Thoracic aorta (tissue), 2 donors: Measurements from ENCODE around the gene ANKS1A. TPM values are rescaled to one million over a fixed set of nuclear protein-coding genes. Genes with fewer than 3 reads are reported as not detected.

Source experiments
- ATAC-seq: fragments of 150-250 bp; one replicate; pipeline ENCODE4 v1.8.0; 2017; ENCODE audit warnings: low read depth; ENCODE audit not compliant: insufficient number of reproducible peaks, low FRiP score
- DNase-seq: peaks from one replicate; pipeline ENCODE4 v3.0.0-alpha.2; 2020; ENCODE audit warnings: low spot score
- H3K27ac ChIP-seq, 2 donors: fragments of 200-600 bp; sonication (generic); 1 replicate in 1 of 2; 2 replicates in 1 of 2; pipeline ENCODE4 v1.5.1; 2016; ENCODE audit warnings: mild to moderate bottlenecking in 2 of 2, moderate library complexity in 2 of 2
- H3K27me3 ChIP-seq: fragments of 200-600 bp; sonication (generic); replicated peaks from 2 replicates; pipeline ENCODE4 v1.6.0; 2016; ENCODE audit warnings: mild to moderate bottlenecking; ENCODE audit not compliant: insufficient read depth
- H3K36me3 ChIP-seq: fragments of 200-600 bp; sonication (generic); one replicate; pipeline ENCODE4 v1.5.1; 2016
- H3K4me1 ChIP-seq, 2 donors: fragments of 200-600 bp; sonication (generic); 1 replicate in 1 of 2; 2 replicates in 1 of 2; pipeline versions ENCODE4 v1.5.1 to v1.6.0; 2016; ENCODE audit warnings: low read depth in 2 of 2, mild to moderate bottlenecking in 1 of 2; ENCODE audit not compliant: control insufficient read depth in 1 of 2
- H3K4me3 ChIP-seq: fragments of 200-600 bp; sonication (generic); 2 replicates; pipeline ENCODE4 v1.5.1; 2016; ENCODE audit warnings: mild to moderate bottlenecking
- H3K9me3 ChIP-seq: fragments of 200-600 bp; sonication (generic); 2 replicates; pipeline ENCODE4 v1.5.1; 2016
- total RNA-seq, 2 donors: library from RNA; depleted of rRNA; stranded (reverse); fragments of >200 nt; gene quantifications; one replicate each; pipeline versions ENCODE4 v1.1.0 to v1.2.3, GENCODE V29; 2016
- TF ChIP-seq, protein P1 (sequence below): fragments of 200-600 bp; sonication (generic); IDR thresholded peaks from one replicate; pipeline ENCODE4 v1.5.1; 2019; ENCODE audit warnings: antibody characterized with exemption

The ANKS1A gene
- total RNA-seq, 2 donors from 2014 or later = 37.9 to 55.4 TPM

DNA sequence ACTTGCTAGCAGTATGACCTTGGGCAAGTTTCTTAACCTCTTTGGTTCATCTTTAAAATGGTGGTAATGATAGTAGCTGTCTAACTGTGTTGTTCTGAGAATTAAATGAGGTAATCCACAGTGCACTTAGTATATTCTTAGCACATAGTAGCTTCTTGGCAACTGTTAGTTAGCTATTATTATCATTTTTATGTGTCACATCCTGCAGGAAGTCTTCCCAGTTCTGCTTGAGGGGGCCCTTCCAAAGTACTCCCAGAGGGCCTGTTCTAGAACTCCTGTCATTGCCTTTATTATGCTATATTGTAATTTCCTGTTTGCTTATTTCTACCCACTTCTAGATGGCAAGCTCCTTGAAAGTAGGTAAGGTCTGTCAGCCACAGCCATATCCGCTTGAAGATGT, 30.6 kb downstream of the ANKS1A start:
- no peaks in the 10 kb centered on the region for H3K36me3 ChIP-seq
- H3K27ac ChIP-seq = no peak overlapping the region
- no peak overlapping the region for H3K4me3 ChIP-seq
- no peak for ATAC-seq
- H3K9me3 ChIP-seq = no peaks in the 10 kb centered on the region
- TF ChIP-seq, protein P1, sequence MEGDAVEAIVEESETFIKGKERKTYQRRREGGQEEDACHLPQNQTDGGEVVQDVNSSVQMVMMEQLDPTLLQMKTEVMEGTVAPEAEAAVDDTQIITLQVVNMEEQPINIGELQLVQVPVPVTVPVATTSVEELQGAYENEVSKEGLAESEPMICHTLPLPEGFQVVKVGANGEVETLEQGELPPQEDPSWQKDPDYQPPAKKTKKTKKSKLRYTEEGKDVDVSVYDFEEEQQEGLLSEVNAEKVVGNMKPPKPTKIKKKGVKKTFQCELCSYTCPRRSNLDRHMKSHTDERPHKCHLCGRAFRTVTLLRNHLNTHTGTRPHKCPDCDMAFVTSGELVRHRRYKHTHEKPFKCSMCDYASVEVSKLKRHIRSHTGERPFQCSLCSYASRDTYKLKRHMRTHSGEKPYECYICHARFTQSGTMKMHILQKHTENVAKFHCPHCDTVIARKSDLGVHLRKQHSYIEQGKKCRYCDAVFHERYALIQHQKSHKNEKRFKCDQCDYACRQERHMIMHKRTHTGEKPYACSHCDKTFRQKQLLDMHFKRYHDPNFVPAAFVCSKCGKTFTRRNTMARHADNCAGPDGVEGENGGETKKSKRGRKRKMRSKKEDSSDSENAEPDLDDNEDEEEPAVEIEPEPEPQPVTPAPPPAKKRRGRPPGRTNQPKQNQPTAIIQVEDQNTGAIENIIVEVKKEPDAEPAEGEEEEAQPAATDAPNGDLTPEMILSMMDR = no peak
- DNase-seq = no peak
- H3K4me1 ChIP-seq = peaks cover 29 to 52% of the 10 kb centered on the region in 2 donors
- no peaks in the 10 kb centered on the region for H3K27me3 ChIP-seq

DNA sequence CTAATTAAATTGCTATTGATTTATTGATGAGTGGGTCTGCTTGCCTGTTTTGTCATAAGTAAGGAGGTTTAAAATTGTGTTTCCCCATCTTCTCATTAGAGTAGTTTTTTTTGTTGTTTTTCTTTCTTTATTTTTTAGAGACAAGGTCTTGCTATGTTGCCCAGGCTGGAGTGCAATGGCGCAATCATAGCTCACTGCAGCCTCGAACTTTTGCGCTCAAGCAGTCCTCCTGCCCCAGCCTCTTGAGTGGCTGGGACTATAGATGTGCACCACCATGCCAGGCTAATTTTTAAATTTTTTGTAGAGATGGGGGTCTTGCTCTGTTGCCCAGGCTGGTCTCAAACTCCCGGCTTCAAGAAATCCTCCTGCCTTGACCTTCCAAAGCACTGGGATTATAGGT, 31.0 kb downstream of the ANKS1A start:
- no peak overlapping the region for H3K4me3 ChIP-seq
- H3K27ac ChIP-seq = no peak overlapping the region
- H3K36me3 ChIP-seq = no peaks in the 10 kb centered on the region
- TF ChIP-seq, protein P1 = no peak
- no peaks in the 10 kb centered on the region for H3K9me3 ChIP-seq
- ATAC-seq (no peak), DNase-seq (no peak)
- no peaks in the 10 kb centered on the region for H3K27me3 ChIP-seq
- H3K4me1 ChIP-seq = peaks cover 24 to 48% of the 10 kb centered on the region in 2 donors

DNA sequence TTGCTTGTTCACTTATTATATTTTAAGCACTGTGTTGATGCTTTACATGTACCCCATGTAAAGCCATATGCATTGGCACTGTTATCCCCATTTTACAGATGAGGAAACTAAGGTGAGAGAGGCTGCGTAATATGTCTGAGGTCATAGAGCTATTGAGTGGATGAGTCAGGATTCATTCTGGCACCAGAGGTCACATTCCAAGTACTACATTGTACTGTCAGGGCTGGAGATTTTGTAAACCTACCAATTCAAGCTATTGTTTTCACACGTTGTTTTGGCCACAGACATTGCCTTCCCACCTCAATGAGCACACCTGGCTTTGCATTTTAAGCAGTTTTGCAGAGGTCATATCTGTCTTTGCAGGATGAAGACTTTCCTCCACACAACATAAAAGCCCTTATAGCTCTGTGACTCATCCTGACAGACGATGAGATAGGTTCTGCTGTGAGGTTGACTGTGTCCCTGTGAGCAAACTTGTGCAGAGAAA, 33.2 kb downstream of the ANKS1A start:
- no peak for DNase-seq
- Histone ChIP-seq H3K27ac (no peak overlapping the region), H3K9me3 (no peaks in the 10 kb centered on the region), H3K4me3 (no peak overlapping the region), H3K36me3 (no peaks in the 10 kb centered on the region), H3K27me3 (no peaks in the 10 kb centered on the region), H3K4me1 (peaks cover 7 to 27% of the 10 kb centered on the region in 2 donors)
- ATAC-seq = no peak
- TF ChIP-seq, protein P1 = no peak

DNA sequence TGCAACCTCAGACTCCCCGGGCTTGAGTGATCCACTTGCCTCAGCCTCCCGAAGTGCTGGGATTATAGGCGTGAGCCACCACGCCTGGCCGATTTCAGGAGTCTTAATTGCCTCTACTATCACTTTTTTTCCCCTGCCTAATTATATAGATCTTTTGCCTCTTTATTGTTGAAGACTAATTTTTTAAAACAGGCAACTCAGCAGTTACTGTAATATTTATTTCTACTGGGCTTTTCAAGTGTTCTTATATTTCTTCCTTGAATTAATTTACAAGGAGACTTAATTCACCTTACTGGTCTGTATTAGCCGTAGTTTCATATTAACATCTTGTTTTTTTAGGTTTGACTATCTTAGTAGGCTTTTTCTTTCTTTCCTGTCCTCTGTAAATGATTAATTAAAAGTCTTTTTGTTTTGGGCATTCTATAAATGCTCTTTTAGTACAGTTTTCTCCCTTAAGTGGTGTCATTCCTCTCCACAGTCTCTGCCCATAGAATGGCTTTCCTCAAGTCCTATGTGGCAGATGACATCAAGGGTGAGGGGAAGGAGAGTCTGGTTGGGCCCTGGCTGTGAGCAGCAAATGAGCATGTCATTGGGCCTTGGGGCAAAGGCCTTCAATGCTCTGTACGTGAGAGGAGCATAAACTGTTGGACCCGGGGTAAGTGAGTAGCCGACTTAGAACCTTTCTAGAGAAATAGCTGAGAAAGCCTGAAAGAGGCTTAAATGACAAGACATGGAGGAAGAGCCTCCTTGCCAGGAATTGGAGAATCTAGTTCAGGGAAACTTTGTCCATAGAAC, 36.0 kb downstream of the ANKS1A start:
- no peak for DNase-seq
- TF ChIP-seq, protein P1 = no peak
- no peaks in the 10 kb centered on the region for H3K36me3 ChIP-seq
- H3K9me3 ChIP-seq = no peaks in the 10 kb centered on the region
- no peak for ATAC-seq
- H3K27ac ChIP-seq = no peak overlapping the region
- H3K4me1 ChIP-seq = peaks cover 0 to 1% of the 10 kb centered on the region in 2 donors
- H3K4me3 ChIP-seq = no peak overlapping the region
- H3K27me3 ChIP-seq = no peaks in the 10 kb centered on the region

DNA sequence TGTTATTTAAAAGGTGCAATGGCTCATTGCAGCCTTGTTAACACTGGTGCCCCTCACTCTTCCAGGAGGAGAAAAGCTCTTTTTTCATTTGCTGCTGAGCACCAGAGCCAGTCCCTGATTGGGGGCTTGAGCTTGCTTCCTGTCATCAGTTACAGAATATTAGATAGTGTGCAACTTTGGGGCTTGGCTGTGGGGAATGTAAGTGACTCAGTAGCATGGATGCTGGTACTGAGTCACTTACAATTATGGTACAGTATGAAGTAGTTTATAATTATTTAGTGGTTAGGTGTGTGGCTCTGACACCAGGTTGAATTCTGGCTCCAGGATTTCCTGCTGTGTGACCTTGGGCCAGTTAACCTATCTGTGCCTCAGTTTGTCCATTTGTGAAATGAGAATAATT, 37.6 kb downstream of the ANKS1A start:
- ATAC-seq (no peak), DNase-seq (no peak)
- TF ChIP-seq, protein P1 = no peak
- H3K9me3 ChIP-seq = no peaks in the 10 kb centered on the region
- H3K27me3 ChIP-seq = no peaks in the 10 kb centered on the region
- H3K4me3 ChIP-seq = no peak overlapping the region
- H3K4me1 ChIP-seq = no peaks in the 10 kb centered on the region
- no peaks in the 10 kb centered on the region for H3K36me3 ChIP-seq
- no peak overlapping the region for H3K27ac ChIP-seq
